GM21737 (cell line): Measurements from ENCODE around the gene PTPRN2.
"Not testable (repeated sequence)": the region's sequence is repeated elsewhere in the genome, so short reads cannot be mapped to it uniquely, and the experiment has no call there.

ENCODE experiments used
- ATAC-seq: cut with Tn5 transposase; IDR thresholded peaks from one replicate; pipeline ENCODE4 v1.9.1; 2021; ENCODE audit warnings: mild to moderate bottlenecking, moderate library complexity; ENCODE audit not compliant: unreplicated experiment

PTPRN2 gene

GRCh38 chr7:157935721-157936120 lies 651.9 kb downstream of the PTPRN2 start:
- ATAC-seq: not testable (repeated sequence)

GRCh38 chr7:157933219-157934155 lies 654.1 kb downstream of the PTPRN2 start:
- ATAC-seq: not testable (repeated sequence)

GRCh38 chr7:157932498-157933218 lies 655.0 kb downstream of the PTPRN2 start:
- no peak for ATAC-seq

GRCh38 chr7:157930926-157931466 lies 656.6 kb downstream of the PTPRN2 start:
- ATAC-seq: no peak

- ATAC-seq: no peak
Measured at GRCh38 chr7:157930441-157930840, 657.2 kb downstream of the PTPRN2 start.

GRCh38 chr7:157929671-157930070 lies 658.0 kb downstream of the PTPRN2 start:
- ATAC-seq: no peak

- ATAC-seq: no peak
Measured at GRCh38 chr7:157928808-157929425, 658.7 kb downstream of the PTPRN2 start.

- no peak for ATAC-seq
Measured at GRCh38 chr7:157928171-157928794, 659.3 kb downstream of the PTPRN2 start.

DNA sequence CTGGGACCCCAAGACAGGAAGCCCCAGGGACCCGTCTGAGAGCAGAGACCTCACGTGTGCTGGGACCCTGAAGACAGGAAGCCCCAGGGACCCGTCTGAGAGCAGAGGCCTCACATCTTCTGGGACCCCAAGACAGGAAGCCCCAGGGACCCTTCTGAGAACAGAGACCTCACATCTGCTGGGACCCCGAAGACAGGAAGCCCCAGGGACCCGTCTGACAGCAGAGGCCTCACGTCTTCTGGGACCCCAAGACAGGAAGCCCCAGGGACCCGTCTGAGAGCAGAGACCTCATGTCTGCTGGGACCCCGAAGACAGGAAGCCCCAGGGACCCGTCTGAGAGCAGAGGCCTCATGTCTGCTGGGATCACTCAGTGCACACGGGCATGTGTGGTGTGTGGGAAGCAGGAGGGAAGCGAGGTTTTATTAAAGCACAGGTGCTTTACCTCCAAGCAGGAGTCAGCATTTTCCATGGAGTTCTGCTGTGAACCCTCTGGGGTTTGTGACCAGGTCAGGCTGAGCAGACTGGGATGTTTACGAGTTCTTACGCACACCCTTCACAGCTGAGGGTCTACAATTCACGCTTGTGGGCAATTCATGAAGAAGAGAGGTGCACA lies 660.2 kb downstream of the PTPRN2 start:
- ATAC-seq: no peak

GRCh38 chr7:157926521-157927150 lies 661.0 kb downstream of the PTPRN2 start:
- ATAC-seq: no peak

DNA sequence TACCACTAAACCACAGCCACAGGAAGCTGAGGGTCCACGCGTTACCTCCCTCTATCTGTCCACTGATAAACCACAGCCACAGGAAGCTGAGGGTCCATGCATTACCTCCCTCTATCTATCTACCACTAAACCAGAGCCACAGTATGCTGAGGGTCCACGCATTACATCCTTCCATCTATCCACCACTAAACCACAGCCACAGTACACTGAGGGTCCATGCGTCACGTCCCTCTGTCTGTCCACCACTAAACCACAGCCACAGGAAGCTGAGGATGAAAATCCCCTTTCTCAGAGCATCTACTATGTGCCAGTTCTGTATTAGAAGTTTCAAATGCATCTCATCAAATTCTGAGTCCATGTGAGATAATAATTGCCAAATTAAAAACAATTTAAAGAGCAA lies 661.5 kb downstream of the PTPRN2 start:
- ATAC-seq: no peak

DNA sequence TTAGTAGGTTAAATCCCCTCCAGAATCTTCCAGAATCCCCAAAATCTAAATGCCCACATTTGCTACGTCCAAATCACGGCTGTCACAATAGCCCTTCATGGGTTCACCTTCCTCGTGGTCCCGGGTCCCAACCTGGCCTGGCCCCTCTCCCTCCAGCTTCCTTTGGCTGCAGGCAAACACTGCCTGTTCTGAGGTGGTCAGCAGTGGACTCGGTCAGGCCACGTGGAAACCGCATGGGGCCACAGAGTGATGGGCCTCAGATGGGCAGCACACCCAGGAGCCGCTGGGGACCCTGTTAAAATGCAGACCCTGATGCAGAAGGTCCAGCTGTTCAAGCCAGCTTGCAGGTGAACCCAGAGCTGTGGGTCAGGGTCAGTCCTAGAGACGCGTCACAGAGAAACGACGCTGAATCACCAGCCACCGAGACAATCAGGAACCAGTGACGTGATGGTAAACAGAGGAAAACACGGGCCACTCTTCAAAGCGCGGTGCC lies 662.2 kb downstream of the PTPRN2 start:
- ATAC-seq: no peak

DNA sequence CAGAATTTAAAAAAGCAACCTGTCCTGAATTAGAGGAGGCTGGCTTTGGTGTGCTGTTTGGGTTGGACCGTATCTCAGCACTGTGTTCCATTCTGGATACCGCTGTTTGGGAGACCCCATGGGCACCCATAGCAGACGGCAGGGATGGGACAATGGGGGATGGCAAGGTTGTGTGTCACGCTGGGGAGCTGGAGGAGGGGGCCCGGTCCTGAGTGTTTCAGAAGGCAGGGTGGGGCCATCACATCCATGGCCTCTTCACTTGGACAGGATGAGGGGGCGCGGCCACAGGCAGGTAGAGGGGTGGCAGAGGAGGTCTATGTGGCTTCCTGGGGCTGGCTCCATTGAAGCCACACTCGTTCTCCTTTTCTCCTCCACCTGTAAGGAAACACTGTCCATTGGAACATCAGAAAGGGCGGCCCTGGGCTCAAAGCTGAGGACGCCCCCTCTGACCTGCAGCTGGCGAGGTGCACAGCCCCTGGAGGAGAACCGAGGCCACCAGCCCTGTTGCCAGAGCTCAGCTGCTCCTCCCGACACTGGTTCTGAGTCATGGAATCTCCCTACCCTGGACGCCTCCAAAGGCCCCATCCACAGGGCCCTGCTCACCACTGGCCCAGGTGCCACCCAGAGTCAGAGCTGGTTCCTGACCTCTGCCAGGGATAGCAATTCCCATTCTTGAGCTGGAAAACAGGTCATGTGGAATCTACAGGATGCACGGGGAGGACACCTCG lies 663.6 kb downstream of the PTPRN2 start:
- no peak for ATAC-seq

GRCh38 chr7:157922576-157922975 lies 665.0 kb downstream of the PTPRN2 start:
- no peak for ATAC-seq

GRCh38 chr7:157918326-157919080 lies 669.1 kb downstream of the PTPRN2 start:
- no peak for ATAC-seq

DNA sequence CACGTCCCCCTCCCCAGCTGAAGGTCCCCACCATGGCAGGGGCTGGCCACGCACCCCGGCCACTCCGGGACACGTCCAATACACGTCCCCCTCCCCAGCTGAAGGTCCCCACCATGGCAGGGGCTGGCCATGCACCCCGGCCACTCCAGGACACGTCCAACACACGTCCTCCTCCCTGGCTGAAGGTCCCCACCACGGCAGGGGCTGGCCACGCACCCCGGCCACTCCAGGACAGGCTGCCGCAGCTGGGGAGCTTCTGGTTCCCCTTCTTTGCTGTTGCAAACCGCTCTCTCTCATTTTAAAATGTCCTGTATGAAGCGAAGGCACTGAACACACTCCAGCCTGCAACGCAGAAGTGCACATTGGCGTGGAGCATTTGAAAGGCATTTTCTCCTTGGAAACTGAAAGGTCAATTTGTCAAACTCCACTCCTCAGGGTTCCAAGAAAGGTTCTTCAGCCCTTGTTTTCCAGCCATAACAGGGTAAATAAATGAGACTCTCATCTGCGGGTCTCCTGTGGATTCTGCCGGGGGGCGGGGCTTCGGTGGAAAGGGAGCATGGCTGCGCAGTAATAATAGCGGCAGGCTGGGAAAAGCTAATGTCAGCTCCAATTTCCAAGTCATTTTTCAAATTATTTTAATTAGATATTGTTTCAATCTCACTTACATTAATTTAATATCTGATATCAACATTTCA lies 670.5 kb downstream of the PTPRN2 start:
- no peak for ATAC-seq

- no peak for ATAC-seq
Measured at GRCh38 chr7:157910446-157910845, 677.2 kb downstream of the PTPRN2 start.

DNA sequence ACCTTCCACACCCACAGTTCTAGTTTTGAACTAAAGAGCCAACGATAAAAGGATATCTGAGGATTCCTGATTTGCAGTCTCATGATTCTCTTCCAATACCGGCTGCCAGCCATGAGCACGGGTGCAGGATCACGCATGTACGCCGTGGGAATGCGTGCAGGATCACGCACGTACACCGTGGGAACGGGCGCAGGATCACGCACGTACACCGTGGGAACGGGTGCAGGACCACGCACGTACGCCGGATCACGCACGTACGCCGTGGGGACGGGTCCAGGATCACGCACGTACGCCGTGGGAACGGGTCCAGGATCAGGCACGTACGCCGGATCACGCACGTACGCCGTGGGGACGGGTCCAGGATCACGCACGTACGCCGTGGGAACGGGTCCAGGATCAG lies 677.6 kb downstream of the PTPRN2 start:
- ATAC-seq: not testable (repeated sequence)
